Left renal cortex interstitium (tissue), 4 donors: ENCODE data around the gene LRIF1. TPM values are rescaled to one million over a fixed set of nuclear protein-coding genes. Genes with fewer than 3 reads are reported as not detected.

Experiments
- DNase-seq, 4 donors: peaks; one replicate each; pipeline ENCODE4 v3.0.0-alpha.2; 2013; ENCODE audit warnings: low read depth in 4 of 4, low spot score in 2 of 4, missing footprints in 1 of 4
- polyA plus RNA-seq, 4 donors: library from polyadenylated mRNA; unstranded; fragments of 120-200 nt; gene quantifications; one replicate each; pipeline ENCODE4 v1.2.1, GENCODE V29; 2013; ENCODE audit not compliant: insufficient read length in 4 of 4

Gene LRIF1
- polyA plus RNA-seq, 4 donors: 14.6 to 19.0 (median 18.0) TPM

GRCh38 chr1:110898734-110899457 is 64.8 kb downstream of the LRIF1 start:
- DNase-seq: no peak

DNA sequence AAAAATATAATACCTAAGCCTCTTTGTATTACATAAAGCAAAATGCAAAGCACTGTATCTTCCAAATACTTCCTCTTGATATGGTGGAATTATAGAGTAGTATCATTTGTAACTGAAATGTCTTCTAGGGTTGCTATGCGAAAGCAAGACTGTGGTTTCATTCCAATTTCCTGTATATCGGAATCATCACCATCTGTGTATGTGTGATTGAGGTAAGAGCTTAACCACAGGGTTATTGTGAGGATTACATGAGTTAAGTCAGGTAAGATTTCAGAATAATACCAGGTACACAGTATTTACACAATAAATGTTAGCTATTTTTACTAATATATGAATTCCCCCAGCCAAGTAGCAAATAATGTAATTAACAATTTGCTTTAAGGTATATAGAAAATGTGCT is 66.0 kb downstream of the LRIF1 start:
- DNase-seq: no peak

Other genes with a start within 250 kb of the LRIF1 start
- 1 to 10 TPM; 3.4 to 7.8 (median 7.2) TPM for gene CD53, start 90.8 kb downstream of the LRIF1 start, polyA plus RNA-seq
- 10 to 100 TPM; 57.9 to 76.5 (median 66.3) TPM for gene DRAM2, start 176.2 kb upstream of the LRIF1 start, polyA plus RNA-seq
- gene CEPT1, start 176.3 kb upstream of the LRIF1 start, polyA plus RNA-seq: 10 to 100 TPM; 41.9 to 55.9 (median 46.0) TPM
- gene DENND2D, start 236.7 kb upstream of the LRIF1 start, polyA plus RNA-seq: 10 to 100 TPM; 14.0 to 20.0 (median 18.2) TPM